BE2C (cell line): Measurements from ENCODE around the gene QSOX2.

Experiments
- DNase-seq: peaks from one replicate; pipeline ENCODE4 v3.0.0-alpha.2; 2020
- H3K27me3 ChIP-seq: fragments of 250-450 bp; sonication (Bioruptor Pico); 2 replicates; pipeline ENCODE4 v1.5.1; 2020; ENCODE audit warnings: mild to moderate bottlenecking
- H3K36me3 ChIP-seq: fragments of 250-450 bp; sonication (Bioruptor Pico); 2 replicates; pipeline ENCODE4 v1.5.1; 2020; ENCODE audit warnings: mild to moderate bottlenecking
- H3K4me1 ChIP-seq: fragments of 250-450 bp; sonication (Bioruptor Pico); 2 replicates; pipeline ENCODE4 v1.5.1; 2020
- H3K4me3 ChIP-seq: 2 replicates; pipeline ENCODE4 v1.5.1; 2011; ENCODE audit warnings: low read depth, low read length
- H3K9me3 ChIP-seq: fragments of 250-450 bp; sonication (Bioruptor Pico); 2 replicates; pipeline ENCODE4 v1.5.1; 2020
- CTCF ChIP-seq: IDR thresholded peaks from 2 replicates; pipeline ENCODE4 v1.5.1; 2012; ENCODE audit warnings: mild to moderate bottlenecking, low read depth, low read length

The QSOX2 gene

GRCh38 chr9:136233411-136233810 lies 12.2 kb downstream of the QSOX2 start:
- Histone ChIP-seq H3K27me3 (no peaks in the 10 kb centered on the region), H3K36me3 (peaks cover 48% of the 10 kb centered on the region), H3K4me3 (no peak overlapping the region), H3K9me3 (no peaks in the 10 kb centered on the region), H3K4me1 (peaks cover 3% of the 10 kb centered on the region; the same call in 1 of the 2 replicates)
- no peak for TF ChIP-seq CTCF
- DNase-seq, result no peak

GRCh38 chr9:136232969-136233368 lies 12.6 kb downstream of the QSOX2 start:
- no peak for DNase-seq
- H3K36me3 ChIP-seq, result peaks cover 48% of the 10 kb centered on the region
- no peaks in the 10 kb centered on the region for H3K9me3 ChIP-seq
- H3K27me3 ChIP-seq, result no peaks in the 10 kb centered on the region
- H3K4me3 ChIP-seq, result no peak overlapping the region
- H3K4me1 ChIP-seq, result peaks cover 7% of the 10 kb centered on the region; the same call in 1 of the 2 replicates
- TF ChIP-seq CTCF, result no peak

- Histone ChIP-seq H3K4me1 (peaks cover 14% of the 10 kb centered on the region), H3K27me3 (no peaks in the 10 kb centered on the region), H3K36me3 (peaks cover 45% of the 10 kb centered on the region), H3K4me3 (no peak overlapping the region), H3K9me3 (no peaks in the 10 kb centered on the region)
- no peak for TF ChIP-seq CTCF
- no peak for DNase-seq
Observed at GRCh38 chr9:136231478-136232297, 13.9 kb downstream of the QSOX2 start.

GRCh38 chr9:136230773-136231172 lies 14.8 kb downstream of the QSOX2 start:
- Histone ChIP-seq H3K4me3 (no peak overlapping the region), H3K27me3 (no peaks in the 10 kb centered on the region), H3K4me1 (peaks cover 18% of the 10 kb centered on the region), H3K36me3 (peaks cover 46% of the 10 kb centered on the region), H3K9me3 (no peaks in the 10 kb centered on the region)
- no peak for TF ChIP-seq CTCF
- no peak for DNase-seq

- no peak for TF ChIP-seq CTCF
- Histone ChIP-seq H3K4me3 (no peak overlapping the region), H3K9me3 (no peaks in the 10 kb centered on the region), H3K27me3 (no peaks in the 10 kb centered on the region), H3K36me3 (peaks cover 46% of the 10 kb centered on the region), H3K4me1 (peaks cover 18% of the 10 kb centered on the region)
- DNase-seq, result no peak
Observed at GRCh38 chr9:136230365-136230764, 15.2 kb downstream of the QSOX2 start.
